H7 (cell line): ENCODE results near the gene HIGD1C. TPM values are rescaled to one million over a fixed set of nuclear protein-coding genes. Genes with fewer than 3 reads are reported as not detected.
"Not testable (repeated sequence)": the region's sequence is repeated elsewhere in the genome, so short reads cannot be mapped to it uniquely, and the experiment has no call there.

Experiments
- DNase-seq: peaks from one replicate; pipeline ENCODE4 v3.0.0; 2012
- H3K27me3 ChIP-seq: 2 replicates; pipeline ENCODE4 v1.6.0; 2011; ENCODE audit warnings: mild to moderate bottlenecking, low read length; ENCODE audit not compliant: control insufficient read depth, insufficient read depth
- H3K36me3 ChIP-seq: replicated peaks from 2 replicates; pipeline ENCODE4 v1.5.1; 2011; ENCODE audit warnings: low read length; ENCODE audit not compliant: control insufficient read depth, insufficient read depth
- H3K4me3 ChIP-seq: 2 replicates; pipeline ENCODE4 v1.5.1; 2011; ENCODE audit warnings: low read depth, mild to moderate bottlenecking, control low read depth, low read length, moderate library complexity; ENCODE audit not compliant: insufficient read depth
- total RNA-seq: library from RNA; depleted of rRNA; stranded (reverse); fragments of >200 nt; shearing (Covaris generic); gene quantifications from 2 replicates; pipeline ENCODE4 v1.2.3, GENCODE V29; 2014; rRNA removed

HIGD1C gene
- total RNA-seq, 1 experiment from 2014 or later = not detected

DNA sequence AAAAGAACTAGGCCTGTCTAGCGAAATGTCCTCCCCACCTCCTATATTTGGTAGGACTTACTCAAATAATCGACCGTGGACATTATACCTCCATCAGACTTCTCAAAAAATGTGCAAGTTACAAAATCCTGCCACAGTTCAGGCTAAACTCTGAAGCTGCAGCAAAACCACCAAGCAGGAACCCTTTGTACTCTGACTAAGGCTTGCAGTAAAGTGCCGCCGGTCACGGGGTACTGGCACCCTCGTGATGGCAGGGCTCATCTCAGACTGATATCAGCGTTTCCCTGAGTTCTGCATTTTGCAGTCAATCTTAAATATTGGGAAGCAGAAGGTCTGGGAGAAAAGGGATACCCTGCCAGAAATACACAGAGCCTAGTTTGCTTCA lies 56.7 kb downstream of the HIGD1C start:
- Histone ChIP-seq H3K27me3 (no peaks in the 10 kb centered on the region), H3K4me3 (no peak overlapping the region), H3K36me3 (peaks cover 3% of the 10 kb centered on the region; the same call in 1 of the 2 replicates)
- DNase-seq = no peak

DNA sequence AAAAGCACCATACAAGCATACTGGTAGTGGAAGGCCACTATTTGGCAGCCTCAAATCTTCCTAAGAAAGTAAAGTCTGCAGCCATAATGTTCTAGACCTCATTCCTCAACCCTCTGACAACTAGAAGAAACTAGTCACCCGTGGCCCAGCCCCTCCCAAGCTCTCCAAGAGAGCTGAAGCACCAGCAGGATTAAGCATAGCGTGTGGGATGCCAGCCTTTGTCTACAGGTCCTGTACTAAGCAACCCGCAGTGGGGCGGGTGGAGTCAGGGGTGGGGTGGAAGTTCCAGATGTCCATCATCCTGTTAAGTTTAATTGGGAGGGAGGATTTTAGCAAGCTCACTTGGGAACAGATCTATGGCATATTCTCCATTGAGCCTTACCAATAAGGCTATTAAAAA lies 59.6 kb downstream of the HIGD1C start:
- no peaks in the 10 kb centered on the region; the same call in 1 of the 2 replicates for H3K36me3 ChIP-seq
- no peak overlapping the region for H3K4me3 ChIP-seq
- DNase-seq = no peak
- H3K27me3 ChIP-seq = no peaks in the 10 kb centered on the region

DNA sequence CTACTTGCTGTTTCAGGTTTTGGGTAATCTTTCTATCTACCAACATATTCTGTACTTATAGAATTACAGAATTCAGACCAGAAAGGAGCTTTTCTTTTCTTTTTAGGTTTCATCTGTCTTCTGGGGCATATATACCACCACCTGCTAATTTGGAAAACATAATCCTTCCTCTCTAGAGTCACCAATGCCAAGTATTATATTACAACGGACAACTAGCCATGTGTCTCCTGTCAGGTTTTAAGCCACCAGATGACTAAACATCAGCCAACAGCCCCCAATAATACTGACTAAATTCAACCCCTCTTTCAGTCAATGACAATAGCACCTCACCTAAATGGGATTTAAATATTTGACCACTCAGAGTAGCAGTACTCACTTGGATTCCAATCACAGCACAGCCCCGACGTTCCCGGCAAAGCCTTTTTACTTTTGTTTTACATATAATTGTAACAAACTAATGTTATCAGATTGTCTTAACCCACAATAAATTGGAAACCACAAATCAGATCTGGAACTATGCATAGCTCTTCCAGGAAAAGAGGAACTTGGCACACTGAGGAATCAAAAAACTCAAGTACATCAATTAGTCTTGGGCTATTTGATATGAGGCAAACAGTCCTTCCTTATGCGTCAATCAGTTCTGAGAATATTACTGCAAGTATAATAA lies 60.4 kb downstream of the HIGD1C start:
- no peak for DNase-seq
- no peak overlapping the region for H3K4me3 ChIP-seq

DNA sequence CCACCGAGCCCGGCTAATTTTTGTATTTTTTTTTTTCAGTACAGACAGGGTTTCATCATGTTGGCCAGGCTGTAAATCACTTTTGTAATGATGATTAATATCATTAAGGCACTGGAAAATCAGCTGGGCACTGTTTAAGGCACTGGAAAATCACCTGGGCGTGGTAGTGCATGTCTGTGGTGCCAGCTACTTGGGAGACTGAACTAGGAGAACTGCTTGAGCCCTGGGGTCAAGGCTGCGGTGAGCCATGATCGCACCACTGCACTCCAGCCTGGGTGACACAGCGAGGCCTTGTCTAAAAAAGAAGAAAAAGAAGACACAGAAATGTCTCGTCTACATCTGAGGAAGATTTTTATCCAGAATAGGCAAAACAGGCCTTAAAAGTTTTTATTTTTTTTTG lies 61.1 kb downstream of the HIGD1C start:
- Histone ChIP-seq H3K4me3 (no peak overlapping the region), H3K27me3 (no peaks in the 10 kb centered on the region), H3K36me3 (no peaks in the 10 kb centered on the region; the same call in 1 of the 2 replicates)
- no peak for DNase-seq

More for the DNA sequence above, 60.4 kb downstream of the HIGD1C start:
- H3K36me3 ChIP-seq = no peaks in the 10 kb centered on the region; the same call in 1 of the 2 replicates
- no peaks in the 10 kb centered on the region for H3K27me3 ChIP-seq

DNA sequence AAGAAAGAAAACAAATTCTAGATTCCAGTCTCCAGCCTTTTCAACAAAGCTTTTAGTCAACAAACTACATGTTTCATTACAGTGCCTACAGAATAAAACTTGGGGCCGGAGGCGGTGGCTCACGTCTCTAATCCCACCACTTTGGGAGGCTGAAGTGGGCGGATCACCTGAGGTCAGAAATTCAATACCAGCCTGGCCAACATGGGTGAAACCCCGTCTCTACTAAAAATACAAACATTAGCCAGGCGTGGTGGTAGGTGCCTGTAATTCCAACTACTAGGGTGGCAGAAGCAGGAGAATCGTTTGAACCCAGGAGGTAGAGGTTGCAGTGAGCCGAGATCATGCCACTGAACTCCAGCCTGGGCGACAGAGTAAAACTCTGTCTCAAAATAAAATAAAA lies 62.1 kb downstream of the HIGD1C start:
- not testable (repeated sequence) for H3K4me3 ChIP-seq, H3K36me3 ChIP-seq, DNase-seq, H3K27me3 ChIP-seq

DNA sequence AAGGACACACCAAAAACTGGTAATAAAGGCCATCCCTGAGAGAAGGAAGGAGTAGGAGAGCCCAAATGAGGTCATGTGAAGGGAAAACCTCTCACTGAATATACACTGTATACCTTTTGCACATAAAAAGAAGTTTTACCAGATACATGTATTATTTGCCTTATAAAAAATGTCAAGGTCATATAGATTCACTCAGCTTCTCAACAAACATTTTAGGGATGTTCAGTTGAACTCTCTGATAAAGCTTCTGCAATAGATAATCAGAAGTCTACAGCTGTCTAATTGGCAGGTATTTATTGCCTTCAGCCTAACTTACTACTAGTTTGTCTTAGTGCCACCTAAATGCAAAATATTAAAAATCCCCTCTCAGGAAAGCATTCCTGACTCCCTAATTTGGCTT lies 65.1 kb downstream of the HIGD1C start:
- H3K36me3 ChIP-seq = no peaks in the 10 kb centered on the region; the same call in 1 of the 2 replicates
- no peak for DNase-seq
- no peak overlapping the region for H3K4me3 ChIP-seq
- H3K27me3 ChIP-seq = no peaks in the 10 kb centered on the region

DNA sequence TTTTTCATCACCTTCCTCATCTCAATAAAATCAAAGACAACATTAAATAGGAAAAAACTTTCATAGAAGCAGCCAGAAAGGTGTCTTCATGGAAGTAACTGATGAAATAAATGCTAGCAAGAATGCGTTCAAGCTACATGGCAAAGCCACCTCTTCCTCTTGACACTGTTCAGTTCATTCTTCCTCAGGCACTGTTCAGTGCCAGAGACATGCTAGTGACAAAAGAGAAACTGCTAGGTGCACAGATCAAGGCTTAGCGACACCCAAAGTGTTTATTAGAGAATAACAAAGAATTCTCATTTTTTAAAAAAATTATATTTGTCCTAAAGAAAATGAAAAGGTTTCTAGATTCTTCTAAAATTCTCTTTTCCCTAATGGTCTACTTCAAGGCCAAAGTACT lies 66.6 kb downstream of the HIGD1C start:
- no peak overlapping the region for H3K4me3 ChIP-seq

DNA sequence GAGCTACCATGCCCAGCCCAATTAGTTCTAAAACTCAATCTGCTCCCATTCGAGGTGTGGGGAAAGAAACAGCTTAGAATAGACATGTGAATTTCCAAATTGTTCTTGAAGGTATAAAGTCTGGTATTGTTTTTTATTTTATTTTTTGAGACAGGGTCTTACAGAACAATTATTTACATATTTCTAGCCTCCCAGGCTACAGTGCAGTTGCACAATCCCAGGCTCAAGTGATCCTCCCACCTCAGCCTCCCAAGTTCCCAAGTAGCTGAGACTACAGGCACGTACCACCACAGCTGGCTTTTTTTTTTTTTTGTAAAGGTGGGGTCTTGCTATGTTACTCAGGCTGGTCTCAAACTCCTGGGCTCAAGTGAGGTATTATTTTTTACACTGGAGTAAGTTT lies 67.6 kb downstream of the HIGD1C start:
- DNase-seq = no peak
- Histone ChIP-seq H3K27me3 (no peaks in the 10 kb centered on the region), H3K4me3 (no peak overlapping the region), H3K36me3 (no peaks in the 10 kb centered on the region; the same call in 1 of the 2 replicates)

More for the DNA sequence above, 66.6 kb downstream of the HIGD1C start:
- H3K27me3 ChIP-seq = no peaks in the 10 kb centered on the region
- no peaks in the 10 kb centered on the region; the same call in 1 of the 2 replicates for H3K36me3 ChIP-seq
- no peak for DNase-seq

Other genes with a start within 250 kb of the HIGD1C start
- gene ATF1, start 188.4 kb upstream of the HIGD1C start, total RNA-seq = 26.5 and 37.2 TPM in 2 replicates
- not detected in 2 replicates for gene TMPRSS12, start 109.6 kb upstream of the HIGD1C start, total RNA-seq
- gene SLC11A2, start 73.8 kb downstream of the HIGD1C start, total RNA-seq = 44.9 and 53.0 TPM in 2 replicates
- 39.9 and 45.5 TPM in 2 replicates for gene LETMD1, start 95.8 kb downstream of the HIGD1C start, total RNA-seq
- 22.2 and 24.7 TPM in 2 replicates for gene CSRNP2, start 131.1 kb downstream of the HIGD1C start, total RNA-seq
- gene TFCP2, start 220.6 kb downstream of the HIGD1C start, total RNA-seq = 11.8 and 16.0 TPM in 2 replicates